Measurements from ENCODE around the gene CASTOR2.
"Not testable (repeated sequence)": the region's sequence is repeated elsewhere in the genome, so short reads cannot be mapped to it uniquely, and the experiment has no call there.

CASTOR2 gene

GRCh38 chr7:75050501-75050900 is 86.0 kb downstream of the CASTOR2 start:
- no peak for DNase-seq (ENCODE audit: low read depth in 3 of 3)

GRCh38 chr7:75054744-75055143 is 90.2 kb downstream of the CASTOR2 start:
- no peak for DNase-seq (ENCODE audit: low read depth in 3 of 3)

- DNase-seq (ENCODE audit: low read depth in 3 of 3) = no peak
Measured at GRCh38 chr7:75055155-75055554, 90.7 kb downstream of the CASTOR2 start.

DNA sequence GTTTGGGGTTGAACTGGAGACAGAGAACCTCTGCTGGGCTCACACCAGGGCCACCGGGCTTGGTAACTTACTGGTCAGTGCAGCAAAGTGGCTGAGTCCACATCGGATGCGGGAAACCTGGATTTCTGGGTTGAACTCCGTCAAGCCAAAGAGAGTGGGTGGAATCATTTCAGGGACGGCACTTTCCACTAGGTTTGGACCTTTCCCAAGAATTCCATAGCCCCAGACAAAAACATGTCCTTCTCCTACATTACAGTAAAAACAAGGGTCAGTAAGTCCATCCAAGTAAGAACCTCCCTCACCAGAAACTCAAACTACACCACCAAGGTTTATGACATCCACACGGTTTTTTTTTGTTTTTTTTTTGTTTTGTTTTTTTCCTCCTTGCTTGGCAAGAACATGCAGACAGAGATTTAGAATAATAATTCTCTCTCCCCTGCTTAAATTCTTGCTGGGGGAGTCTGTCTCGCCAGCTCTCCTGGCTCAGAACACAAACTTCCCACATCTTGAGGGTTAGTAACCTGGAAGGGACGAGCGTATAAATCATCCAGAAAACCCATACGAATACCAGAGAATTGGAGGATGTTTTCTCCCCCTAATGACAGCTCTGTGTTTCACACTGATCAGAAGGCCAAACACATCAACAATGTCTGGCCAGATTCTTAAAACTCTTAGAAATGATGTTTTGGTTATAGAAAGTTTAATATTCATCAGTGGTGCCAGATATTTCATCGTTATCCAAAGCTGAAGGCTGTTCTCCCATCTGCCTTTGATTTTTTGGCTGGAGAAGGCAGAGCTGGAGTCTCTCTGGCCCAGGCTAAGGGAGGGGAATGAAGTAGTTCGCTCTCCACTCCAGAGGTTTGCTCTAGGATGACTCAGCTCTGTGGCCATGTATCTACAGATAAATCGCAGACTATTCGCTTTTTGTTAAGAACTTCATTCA is 91.6 kb downstream of the CASTOR2 start:
- DNase-seq (ENCODE audit: low read depth in 3 of 3) = no peak

DNA sequence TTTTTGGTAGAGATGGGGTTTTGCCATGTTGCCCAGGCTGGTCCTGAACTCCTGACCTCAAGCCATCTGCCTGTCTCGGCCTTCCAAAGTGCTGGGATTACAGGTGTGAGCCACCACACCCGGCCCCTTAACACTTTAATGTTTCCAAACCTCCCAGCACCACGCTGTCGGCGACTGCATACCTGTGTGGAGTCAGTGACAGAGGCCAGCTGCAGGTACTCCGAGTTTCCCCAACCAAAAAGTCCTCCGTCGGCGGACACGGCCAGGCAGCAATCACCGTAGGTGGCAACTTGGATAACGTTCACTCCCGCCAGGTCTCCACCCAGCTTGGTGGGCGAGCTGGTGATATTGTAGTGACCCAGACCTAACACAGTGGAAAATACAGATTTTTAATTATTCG is 93.9 kb downstream of the CASTOR2 start:
- no peak for DNase-seq (ENCODE audit: low read depth in 3 of 3)

GRCh38 chr7:75064291-75064690 is 99.8 kb downstream of the CASTOR2 start:
- no peak for DNase-seq (ENCODE audit: low read depth in 3 of 3)

DNA sequence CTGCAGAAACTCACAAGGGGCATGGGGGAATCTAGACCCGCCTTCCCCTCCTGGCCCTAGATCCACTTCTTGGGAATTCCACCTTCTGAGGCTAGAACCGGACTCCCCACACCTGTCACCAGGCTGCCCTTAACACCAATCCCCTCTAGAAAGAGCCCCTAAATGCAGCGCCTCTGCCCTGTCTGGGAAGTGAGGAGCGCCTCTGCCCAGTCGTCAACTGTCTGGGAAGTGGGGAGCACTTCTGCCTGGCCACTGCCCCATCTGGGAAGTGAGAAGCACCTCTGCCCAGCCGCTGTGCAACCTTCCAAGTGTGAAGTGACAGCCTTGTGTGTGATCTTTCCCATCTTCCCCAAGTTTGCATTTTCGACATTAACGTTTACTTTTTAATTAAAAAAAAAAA is 100.3 kb downstream of the CASTOR2 start:
- DNase-seq (ENCODE audit: low read depth in 3 of 3) = no peak

GRCh38 chr7:75066521-75066920 is 102.0 kb downstream of the CASTOR2 start:
- DNase-seq (ENCODE audit: low read depth in 3 of 3) = no peak

DNA sequence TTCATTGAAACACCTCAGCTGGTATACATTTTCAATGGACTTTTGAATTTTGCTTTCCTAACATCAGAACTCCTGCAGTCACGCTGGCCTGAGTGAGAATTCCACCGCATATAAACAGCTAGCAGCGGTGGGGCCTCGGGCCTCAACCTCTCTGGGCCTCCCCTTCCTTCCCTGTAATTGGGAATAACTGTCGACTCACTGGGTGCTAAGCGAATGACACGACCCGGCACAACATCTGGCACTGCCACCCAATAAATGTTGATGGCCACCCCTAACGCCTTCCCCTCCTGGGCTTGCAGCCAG is 108.4 kb downstream of the CASTOR2 start:
- DNase-seq (ENCODE audit: low read depth in 3 of 3) = no peak

GRCh38 chr7:75074262-75074641 is 109.7 kb downstream of the CASTOR2 start:
- DNase-seq (ENCODE audit: low read depth in 3 of 3) = not testable (repeated sequence)
